GM12801 (cell line): ENCODE data around the gene ETV7.

Source experiments
- CTCF ChIP-seq: IDR thresholded peaks from one replicate; pipeline ENCODE4 v1.5.1; 2011; ENCODE audit warnings: control low read depth; ENCODE audit not compliant: insufficient read length; ENCODE audit errors: extremely low read depth

ETV7 gene

GRCh38 chr6:36382976-36383375 is 4.5 kb downstream of the ETV7 start:
- no peak for TF ChIP-seq CTCF

- no peak for TF ChIP-seq CTCF
These were observed 5.7 kb downstream of the ETV7 start for GRCh38 chr6:36381502-36382389.

- no peak for TF ChIP-seq CTCF
These were observed 7.3 kb downstream of the ETV7 start for GRCh38 chr6:36380166-36380565.

GRCh38 chr6:36378936-36379335 is 8.5 kb downstream of the ETV7 start:
- no peak for TF ChIP-seq CTCF

- TF ChIP-seq CTCF = no peak
These were observed 9.1 kb downstream of the ETV7 start for GRCh38 chr6:36378243-36378920.

- no peak for TF ChIP-seq CTCF
These were observed 9.9 kb downstream of the ETV7 start for GRCh38 chr6:36377594-36377993.

GRCh38 chr6:36376742-36377141 is 10.7 kb downstream of the ETV7 start:
- no peak for TF ChIP-seq CTCF
